GM15510 (cell line): ENCODE measurements around the gene TPM1.

Source experiments
- POLR2A ChIP-seq: IDR thresholded peaks from 3 replicates; pipeline ENCODE4 v1.6.1; 2011; ENCODE audit warnings: borderline replicate concordance; ENCODE audit not compliant: insufficient read length; ENCODE audit errors: extremely low read depth

TPM1 gene

DNA sequence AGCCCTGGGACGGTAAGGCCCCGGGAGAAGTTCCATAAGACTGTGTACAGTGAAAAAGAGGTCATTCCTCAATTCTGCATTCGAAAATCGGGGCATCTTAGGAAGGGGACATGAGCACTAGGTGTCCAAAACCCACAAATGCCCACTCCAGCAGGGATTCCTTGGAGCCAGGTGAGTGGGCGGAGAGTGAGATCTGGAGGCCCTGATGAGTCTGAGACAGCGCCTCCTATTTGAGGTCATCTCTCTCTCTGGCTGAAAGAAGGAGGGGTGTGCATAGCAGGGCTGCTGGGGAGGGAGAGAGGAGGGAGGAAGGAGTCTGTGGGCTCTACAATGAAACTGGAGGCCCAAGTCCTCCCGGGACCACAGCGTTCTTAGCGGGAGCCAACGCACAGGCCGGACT lies 41.0 kb downstream of the TPM1 start:
- no peak for TF ChIP-seq POLR2A

DNA sequence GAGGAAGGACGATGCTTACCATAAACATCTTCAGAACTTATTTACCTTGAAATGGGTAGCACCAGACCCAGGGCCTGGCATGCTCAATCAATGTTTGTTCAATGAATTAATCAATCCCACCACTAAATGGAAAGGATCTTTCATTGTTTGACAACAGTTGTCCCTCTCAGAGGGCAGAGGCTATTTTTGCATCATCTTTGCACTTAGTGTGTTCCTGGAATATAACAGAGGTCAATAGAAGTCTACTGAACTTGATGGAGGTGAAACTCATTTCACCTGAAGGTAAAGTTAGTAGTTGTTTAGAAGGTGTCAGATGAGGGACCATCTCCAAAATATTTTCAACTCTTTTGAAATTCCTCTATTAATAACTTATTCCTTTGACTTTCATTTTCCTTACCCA lies 42.3 kb downstream of the TPM1 start:
- no peak for TF ChIP-seq POLR2A

DNA sequence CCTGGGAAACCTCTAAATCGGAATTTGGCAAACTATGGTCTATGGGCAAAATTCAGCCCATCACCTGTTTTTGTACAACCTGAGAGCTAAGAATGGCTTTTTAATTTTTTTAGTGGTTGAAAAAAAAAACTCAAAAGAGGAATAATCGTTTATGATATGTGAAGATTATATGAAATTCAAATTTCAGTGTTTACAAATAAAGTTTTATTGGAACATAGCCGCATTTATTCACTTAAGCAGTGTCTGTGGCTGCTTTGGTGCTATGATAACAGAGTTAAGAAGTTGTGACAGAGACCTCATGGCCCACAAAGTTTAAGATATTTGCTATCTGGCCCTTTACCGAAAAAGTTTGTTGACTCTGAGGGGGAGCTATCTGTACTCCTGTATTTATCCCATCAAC lies 42.7 kb downstream of the TPM1 start:
- no peak for TF ChIP-seq POLR2A

DNA sequence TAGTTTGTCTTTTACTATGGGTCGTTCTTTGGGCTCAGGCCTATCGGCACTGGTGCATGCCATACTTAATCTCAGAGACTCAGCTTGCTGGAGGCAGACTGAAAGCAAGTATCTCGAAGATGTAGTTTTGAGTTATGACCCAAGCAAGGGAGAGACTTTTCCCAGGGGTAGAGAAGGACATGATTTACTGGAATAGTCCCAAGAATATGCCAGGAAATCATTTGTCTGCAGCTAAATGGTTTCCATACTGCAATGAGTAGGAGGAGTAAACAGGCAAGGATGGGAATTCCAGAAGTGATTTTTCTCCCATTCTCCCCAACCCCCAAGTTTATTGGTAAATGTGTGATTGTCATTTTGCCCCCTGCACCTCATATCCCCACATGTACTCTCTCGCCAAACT lies 43.7 kb downstream of the TPM1 start:
- TF ChIP-seq POLR2A: no peak

DNA sequence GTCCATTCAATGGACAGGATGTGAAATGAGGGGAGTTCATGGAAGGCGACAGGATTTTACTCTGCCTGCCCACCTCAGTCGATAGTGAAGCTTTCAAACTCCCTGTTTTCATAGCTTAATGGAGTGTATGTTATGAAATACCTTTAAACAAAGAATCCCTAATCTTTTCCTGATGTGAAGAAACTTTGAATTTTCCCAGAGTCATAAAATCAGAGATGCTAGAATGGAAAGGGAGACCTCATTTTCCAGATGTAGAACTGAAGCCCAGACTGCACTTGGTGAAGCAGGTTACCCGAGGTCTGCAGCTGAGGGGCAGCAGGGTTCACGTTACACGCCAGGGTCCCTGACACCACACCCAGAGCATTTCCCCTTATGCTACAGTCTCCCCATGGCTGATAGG lies 44.4 kb downstream of the TPM1 start:
- no peak for TF ChIP-seq POLR2A

GRCh38 chr15:63088533-63089245 lies 46.1 kb downstream of the TPM1 start:
- TF ChIP-seq POLR2A: no peak

- no peak for TF ChIP-seq POLR2A
Observed at GRCh38 chr15:63089260-63090043, 46.9 kb downstream of the TPM1 start.

DNA sequence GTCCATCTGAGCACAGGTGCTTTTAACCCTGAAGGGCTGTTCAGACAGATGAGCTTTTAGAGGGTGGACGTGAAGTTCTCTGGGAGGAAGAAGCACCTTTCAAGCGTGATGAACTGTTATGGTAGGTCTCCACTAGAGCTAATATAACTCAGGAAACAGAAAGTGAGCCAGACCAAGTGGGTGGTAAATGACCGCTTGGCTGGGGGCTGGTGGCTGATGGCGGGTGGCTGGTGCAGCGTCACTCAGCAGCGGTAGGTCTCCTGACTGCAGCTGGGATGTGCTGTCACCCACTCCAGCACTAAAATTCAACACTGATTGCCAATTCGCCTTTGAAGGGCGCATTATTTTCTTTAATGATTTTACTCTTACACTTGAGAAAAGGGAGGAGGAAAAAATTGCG lies 47.9 kb downstream of the TPM1 start:
- TF ChIP-seq POLR2A: no peak

DNA sequence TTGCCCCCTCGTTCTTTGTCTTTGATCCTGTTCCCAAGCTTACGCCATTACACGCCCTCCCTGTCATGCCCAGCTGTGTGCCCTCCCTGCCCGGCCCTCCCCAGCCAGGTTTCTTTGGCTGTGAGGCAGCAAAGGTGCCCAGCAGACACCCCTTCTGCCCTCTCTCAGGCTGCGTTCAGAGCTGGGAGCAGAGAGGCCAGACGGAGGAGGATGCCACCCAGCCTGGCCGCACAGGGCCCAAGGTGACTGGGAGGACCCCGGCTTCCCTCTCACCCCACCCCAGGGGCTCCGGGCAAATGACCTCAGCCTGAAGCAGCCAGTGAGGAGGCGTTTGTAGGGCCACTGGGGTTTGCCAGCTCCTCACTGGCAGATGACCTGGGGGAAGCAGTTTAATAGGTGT lies 48.3 kb downstream of the TPM1 start:
- no peak for TF ChIP-seq POLR2A

GRCh38 chr15:63091679-63092446 lies 49.3 kb downstream of the TPM1 start:
- no peak for TF ChIP-seq POLR2A

DNA sequence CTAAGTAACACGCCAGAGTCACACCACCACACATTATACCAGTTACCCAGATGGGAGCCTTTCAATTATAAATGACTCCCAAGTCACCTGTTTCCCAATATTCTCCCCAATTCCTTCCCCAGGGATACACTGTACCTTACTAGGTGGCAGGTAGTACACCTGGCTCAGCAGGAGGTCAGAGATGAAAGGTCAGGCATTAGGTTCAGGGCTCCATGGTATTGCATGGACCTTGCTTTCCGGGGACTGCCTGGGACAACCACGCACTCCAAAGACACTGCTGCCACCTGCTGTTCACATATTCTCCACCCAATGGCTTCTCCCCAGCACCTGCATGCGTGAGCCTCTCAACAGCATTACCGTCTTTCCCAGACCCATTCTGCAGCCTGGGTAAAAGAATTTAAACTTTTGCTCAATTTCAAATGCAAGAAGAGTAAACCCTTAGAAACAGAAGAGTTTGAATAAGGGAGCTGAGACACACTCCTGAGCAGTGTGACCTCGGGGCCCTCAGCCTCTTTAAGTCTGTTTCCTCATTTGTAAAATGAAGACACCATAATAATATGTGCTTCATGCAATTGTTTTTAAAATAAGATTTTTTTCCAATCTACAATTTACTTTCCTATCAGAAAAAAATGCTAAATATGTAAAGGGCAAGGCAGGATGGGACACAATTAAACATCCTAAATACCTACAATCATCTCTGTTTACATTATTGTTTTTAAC lies 51.1 kb downstream of the TPM1 start:
- TF ChIP-seq POLR2A: no peak

GRCh38 chr15:63094495-63094931 lies 52.0 kb downstream of the TPM1 start:
- TF ChIP-seq POLR2A: no peak

- TF ChIP-seq POLR2A: no peak
Observed at GRCh38 chr15:63096178-63096577, 53.6 kb downstream of the TPM1 start.

DNA sequence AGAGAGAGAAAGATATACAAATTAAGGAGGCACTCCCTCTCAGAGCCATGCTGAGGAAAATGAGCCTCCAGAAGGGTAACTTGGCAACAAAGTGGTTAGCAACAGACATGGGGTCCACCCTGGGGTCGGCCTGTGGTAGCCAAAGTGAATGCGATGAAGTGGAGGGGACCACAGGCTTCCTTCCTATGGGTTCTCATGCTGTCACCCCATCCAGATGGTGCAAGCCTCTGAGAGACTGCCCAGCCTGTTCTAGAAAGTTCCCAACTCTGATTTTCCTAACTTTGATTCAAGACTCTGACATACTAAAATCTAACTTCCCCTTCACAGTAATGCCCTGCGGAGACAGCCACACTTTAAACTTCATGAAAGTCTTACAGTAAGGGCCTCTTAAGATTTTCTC lies 60.9 kb downstream of the TPM1 start:
- no peak for TF ChIP-seq POLR2A

DNA sequence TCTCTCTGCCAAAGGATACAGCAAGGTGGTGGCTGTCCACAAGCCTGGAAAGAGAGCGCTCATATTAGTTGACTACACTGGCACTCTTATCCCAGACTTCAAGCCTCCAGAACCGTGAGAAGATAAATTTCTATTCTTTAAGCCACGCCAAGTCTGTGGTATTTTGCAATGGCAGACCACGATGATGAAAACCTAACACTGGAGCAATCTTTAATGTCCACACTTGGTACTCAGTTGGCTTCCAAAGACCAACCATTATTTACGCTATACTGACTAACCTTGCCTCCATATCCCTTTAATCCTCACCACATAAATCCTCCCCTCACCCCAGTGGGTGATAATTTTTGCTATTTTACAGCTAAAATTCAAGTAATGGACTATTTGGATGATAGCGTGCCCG lies 62.2 kb downstream of the TPM1 start:
- no peak for TF ChIP-seq POLR2A
